NCI-H2227 (cell line): ENCODE results near the gene MAPT.

ENCODE experiments used
- DNase-seq: peaks from one replicate; lab custom pipeline; 2025; ENCODE audit not compliant: unreplicated experiment; lab: John Stamatoyannopoulos, UW

MAPT gene

GRCh38 chr17:45969726-45970125 is 75.4 kb downstream of the MAPT start:
- no peak for DNase-seq

DNA sequence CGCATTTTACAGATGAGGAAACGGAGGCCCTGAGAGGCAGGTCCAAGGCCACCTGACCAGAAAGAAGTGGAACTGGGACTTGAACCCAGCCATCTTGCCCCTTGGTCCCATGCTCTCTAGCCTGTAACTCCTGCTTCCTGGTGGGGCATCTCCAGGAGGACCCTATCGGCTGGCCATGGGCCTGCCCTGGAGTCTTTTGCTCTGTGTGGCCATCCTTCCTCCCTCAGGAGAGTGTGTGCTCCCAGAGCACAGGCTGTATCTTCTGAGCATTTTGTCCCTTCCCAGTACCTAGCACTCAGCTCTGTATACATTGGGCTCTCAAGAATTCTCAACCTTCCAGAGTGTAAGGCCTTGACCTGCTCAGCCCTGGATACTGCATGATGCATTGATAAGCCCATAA is 76.3 kb downstream of the MAPT start:
- no peak for DNase-seq

GRCh38 chr17:45971698-45972141 is 77.4 kb downstream of the MAPT start:
- no peak for DNase-seq

DNA sequence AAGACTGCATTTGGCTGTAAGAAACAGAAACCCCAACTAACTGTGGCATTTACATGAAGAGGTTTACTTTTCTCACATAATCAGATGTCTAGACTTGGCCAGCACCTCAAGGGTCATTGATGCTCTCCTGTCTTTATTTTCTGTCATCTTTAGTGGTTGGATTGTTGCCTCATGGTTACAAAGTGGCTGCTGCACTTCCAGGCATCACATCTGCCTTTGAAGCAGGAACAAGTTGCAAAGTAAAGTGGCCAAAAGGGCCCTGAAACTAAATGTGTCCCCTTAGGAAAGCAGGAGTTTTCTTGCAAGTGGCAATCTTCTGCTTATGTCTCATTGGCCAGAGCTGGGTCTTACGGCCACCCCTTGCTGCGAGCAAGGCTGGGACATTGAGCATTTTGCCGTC is 78.2 kb downstream of the MAPT start:
- DNase-seq = no peak

GRCh38 chr17:45973099-45973780 is 78.9 kb downstream of the MAPT start:
- no peak for DNase-seq

GRCh38 chr17:45973946-45974859 is 79.8 kb downstream of the MAPT start:
- DNase-seq = no peak

- DNase-seq = no peak
Measured at GRCh38 chr17:45974916-45975630, 80.7 kb downstream of the MAPT start.

GRCh38 chr17:45975640-45976295 is 81.4 kb downstream of the MAPT start:
- no peak for DNase-seq

DNA sequence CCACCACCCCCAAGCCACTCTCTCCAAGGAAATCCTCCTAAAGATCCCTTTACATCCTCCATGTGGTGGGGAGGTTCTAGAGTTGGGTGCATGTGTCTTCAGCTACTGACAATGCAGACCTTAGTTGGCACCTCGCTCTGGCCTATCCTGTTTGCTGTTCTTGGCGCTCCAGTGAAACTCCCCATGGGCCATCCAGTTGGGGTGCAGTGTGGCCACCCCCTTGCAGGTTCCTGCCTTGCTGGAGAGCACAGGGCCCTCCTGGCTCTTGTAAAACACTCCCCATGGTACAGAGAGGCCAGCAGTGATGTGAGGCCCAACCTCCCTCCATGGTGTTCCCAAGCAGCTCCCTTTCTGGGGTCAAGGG is 82.0 kb downstream of the MAPT start:
- DNase-seq = no peak

- DNase-seq = no peak
Measured at GRCh38 chr17:45976755-45977505, 82.6 kb downstream of the MAPT start.

DNA sequence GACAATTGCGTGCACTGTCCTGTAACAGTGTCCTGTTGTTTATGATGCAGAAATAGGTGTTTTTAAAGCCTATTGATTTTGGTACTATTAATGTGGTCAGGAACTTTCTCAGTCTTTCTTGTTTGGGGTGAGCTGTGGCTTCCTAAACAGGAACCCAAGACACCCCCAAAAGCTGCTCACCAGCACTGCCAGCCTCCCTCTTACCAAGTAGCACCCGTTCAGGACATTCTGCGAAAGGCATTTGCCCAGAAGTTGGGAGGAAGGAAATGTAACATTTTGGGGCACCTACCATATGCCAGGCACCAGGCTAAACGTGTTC is 83.1 kb downstream of the MAPT start:
- DNase-seq = no peak

GRCh38 chr17:45977976-45978626 is 83.7 kb downstream of the MAPT start:
- DNase-seq = no peak

GRCh38 chr17:45979137-45979536 is 84.8 kb downstream of the MAPT start:
- DNase-seq = no peak

GRCh38 chr17:45980855-45981254 is 86.5 kb downstream of the MAPT start:
- DNase-seq = no peak

GRCh38 chr17:45981306-45981705 is 87.0 kb downstream of the MAPT start:
- no peak for DNase-seq

- DNase-seq = no peak
Measured at GRCh38 chr17:45982791-45983613, 88.6 kb downstream of the MAPT start.

GRCh38 chr17:45983614-45984310 is 89.4 kb downstream of the MAPT start:
- DNase-seq = no peak

DNA sequence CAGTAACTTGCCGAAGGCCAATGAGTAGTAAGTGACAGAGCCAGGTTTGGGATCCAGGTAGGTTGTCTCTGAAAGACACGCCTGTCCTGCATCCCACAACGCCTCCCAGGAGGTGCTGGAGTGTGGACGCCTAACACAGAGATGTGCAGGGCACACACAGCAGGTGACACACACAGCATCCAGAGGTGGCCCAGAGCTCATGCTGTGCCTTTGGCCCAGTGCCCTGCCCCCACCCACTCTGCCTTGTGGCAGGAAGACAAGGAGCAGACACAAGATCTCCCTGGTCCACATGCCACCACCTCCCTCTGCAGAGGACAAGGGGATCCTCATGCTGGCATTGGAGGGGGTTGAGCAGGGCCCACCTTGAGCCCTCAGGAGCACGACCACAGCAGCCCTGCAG is 90.0 kb downstream of the MAPT start:
- no peak for DNase-seq

GRCh38 chr17:45985447-45985846 is 91.1 kb downstream of the MAPT start:
- DNase-seq = no peak
